BE2C (cell line): ENCODE results near the gene TMEM140.

Experiments used
- DNase-seq: peaks from one replicate; pipeline ENCODE4 v3.0.0-alpha.2; 2020
- H3K27me3 ChIP-seq: fragments of 250-450 bp; sonication (Bioruptor Pico); 2 replicates; pipeline ENCODE4 v1.5.1; 2020; ENCODE audit warnings: mild to moderate bottlenecking
- H3K36me3 ChIP-seq: fragments of 250-450 bp; sonication (Bioruptor Pico); 2 replicates; pipeline ENCODE4 v1.5.1; 2020; ENCODE audit warnings: mild to moderate bottlenecking
- H3K4me1 ChIP-seq: fragments of 250-450 bp; sonication (Bioruptor Pico); 2 replicates; pipeline ENCODE4 v1.5.1; 2020
- H3K4me3 ChIP-seq: 2 replicates; pipeline ENCODE4 v1.5.1; 2011; ENCODE audit warnings: low read depth, low read length
- H3K9me3 ChIP-seq: fragments of 250-450 bp; sonication (Bioruptor Pico); 2 replicates; pipeline ENCODE4 v1.5.1; 2020
- TF ChIP-seq, protein P1 (sequence below): IDR thresholded peaks from 2 replicates; pipeline ENCODE4 v1.5.1; 2012; ENCODE audit warnings: mild to moderate bottlenecking, low read depth, low read length

Gene TMEM140

DNA sequence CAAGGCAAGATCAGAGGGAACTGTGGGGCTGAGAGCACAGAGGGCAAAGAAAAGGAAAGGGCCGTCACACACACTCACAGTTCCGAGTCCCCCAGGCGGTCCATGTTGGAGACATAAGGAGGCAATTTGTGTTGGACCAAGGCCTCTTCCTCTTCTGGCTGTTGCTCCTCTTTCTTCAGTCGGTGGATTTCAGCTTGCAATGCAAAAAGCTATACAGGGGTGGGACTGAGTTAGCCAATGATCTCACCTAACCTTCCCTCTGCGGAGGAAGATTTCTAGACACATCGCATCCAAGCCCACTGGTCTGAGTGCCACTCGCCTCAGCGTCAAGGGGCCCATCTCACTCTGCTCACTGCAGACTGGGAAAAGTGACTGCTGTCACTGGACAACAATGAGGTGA lies 58.0 kb downstream of the TMEM140 start:
- Histone ChIP-seq H3K36me3 (no peaks in the 10 kb centered on the region), H3K4me3 (no peak overlapping the region), H3K9me3 (no peaks in the 10 kb centered on the region), H3K4me1 (no peaks in the 10 kb centered on the region), H3K27me3 (no peaks in the 10 kb centered on the region)
- TF ChIP-seq, protein P1, sequence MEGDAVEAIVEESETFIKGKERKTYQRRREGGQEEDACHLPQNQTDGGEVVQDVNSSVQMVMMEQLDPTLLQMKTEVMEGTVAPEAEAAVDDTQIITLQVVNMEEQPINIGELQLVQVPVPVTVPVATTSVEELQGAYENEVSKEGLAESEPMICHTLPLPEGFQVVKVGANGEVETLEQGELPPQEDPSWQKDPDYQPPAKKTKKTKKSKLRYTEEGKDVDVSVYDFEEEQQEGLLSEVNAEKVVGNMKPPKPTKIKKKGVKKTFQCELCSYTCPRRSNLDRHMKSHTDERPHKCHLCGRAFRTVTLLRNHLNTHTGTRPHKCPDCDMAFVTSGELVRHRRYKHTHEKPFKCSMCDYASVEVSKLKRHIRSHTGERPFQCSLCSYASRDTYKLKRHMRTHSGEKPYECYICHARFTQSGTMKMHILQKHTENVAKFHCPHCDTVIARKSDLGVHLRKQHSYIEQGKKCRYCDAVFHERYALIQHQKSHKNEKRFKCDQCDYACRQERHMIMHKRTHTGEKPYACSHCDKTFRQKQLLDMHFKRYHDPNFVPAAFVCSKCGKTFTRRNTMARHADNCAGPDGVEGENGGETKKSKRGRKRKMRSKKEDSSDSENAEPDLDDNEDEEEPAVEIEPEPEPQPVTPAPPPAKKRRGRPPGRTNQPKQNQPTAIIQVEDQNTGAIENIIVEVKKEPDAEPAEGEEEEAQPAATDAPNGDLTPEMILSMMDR: no peak
- DNase-seq: no peak

DNA sequence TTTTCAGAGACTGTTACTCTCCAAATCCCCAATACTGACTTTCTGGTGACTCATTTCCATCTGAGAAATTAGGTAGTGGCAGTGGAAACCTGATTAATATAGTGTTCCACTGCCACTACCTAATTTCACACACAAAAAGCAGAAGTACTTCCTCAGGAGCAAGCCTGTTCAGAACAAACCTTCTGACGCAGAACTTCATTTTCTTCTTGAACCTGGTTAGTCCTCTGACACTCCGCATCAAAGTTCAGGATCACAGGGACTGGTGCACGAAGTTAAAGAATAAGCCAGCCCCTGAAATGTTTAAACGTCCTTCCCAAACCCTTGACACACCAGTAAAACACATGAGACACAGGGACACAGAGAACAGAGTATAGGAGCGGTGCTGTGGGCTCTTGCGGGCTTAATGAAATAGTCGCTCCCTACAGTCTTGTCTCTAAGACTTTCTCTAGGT lies 59.1 kb downstream of the TMEM140 start:
- Histone ChIP-seq H3K4me3 (no peak overlapping the region), H3K4me1 (0 out of 2 replicates have a peak, but pooled peaks cover 2% of the 10 kb centered on the region), H3K27me3 (no peaks in the 10 kb centered on the region), H3K36me3 (no peaks in the 10 kb centered on the region), H3K9me3 (no peaks in the 10 kb centered on the region)
- DNase-seq: no peak
- TF ChIP-seq, protein P1: no peak

DNA sequence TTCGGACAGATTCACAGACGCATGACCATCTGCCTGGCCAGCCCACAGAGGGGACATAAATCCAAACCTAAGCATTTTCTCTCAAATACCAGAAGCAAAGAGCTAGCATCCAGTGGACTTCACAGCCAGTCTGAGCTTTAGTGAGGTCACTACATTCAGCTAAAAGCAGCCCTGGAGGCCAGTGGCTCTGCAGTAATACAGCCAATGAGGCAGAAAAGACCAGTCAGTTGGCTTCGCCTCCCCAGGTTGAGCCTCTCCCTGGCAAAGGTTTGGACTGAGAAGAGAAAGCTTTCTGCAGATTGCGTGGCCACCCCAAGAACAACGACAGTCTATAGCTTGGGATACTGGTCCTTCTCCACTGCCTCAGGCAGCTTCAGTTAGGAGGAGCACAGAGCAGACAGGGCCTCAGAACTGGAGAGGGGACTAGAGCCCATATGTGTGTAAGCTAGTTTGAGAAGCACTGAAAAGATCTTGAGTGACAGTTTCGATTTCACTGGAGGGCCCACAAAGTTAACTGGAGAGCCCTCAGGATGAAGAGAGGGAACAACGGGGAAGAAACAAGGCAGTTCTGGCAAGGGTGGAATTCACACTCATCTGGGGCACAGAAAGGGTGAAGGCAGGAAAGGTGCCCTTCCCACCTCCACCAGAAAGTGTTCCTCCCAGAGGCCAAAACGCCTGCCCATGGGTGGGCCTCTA lies 59.7 kb downstream of the TMEM140 start:
- 0 out of 2 replicates have a peak, but pooled peaks cover 3% of the 10 kb centered on the region for H3K4me1 ChIP-seq
- no peak overlapping the region for H3K4me3 ChIP-seq

DNA sequence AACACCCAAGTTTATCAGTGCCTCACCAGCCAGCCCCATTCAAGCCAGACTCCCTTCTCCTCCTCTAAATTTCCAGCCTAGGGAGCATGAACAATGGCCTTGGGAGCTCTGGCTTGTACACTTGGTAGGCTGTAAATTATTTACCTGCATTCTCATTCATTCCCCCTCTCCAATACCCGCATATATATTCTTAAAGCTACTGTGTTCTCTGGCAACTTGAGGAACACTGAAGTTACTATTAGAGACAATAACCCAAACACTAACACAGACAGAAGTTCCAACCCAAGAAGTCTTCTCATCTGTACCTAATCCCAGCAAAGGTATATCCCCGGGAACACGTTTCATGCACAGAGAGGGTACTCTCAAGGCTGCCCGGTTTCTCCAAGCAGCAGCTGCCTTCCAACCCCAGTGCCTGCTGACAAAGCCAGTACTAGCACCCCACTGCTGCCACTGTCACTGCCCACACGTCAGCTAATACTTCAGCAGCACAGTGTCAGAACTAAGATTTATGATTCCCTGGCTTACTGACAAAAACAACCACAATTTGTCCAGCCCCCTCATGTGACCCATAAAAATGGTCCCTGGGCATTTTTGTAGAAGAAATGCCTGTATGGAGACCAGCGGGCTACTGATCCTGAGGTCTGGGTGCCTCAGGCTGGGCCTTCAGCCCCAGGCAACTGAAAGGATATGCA lies 60.4 kb downstream of the TMEM140 start:
- TF ChIP-seq, protein P1: no peak
- H3K4me3 ChIP-seq: no peak overlapping the region
- H3K4me1 ChIP-seq: 0 out of 2 replicates have a peak, but pooled peaks cover 3% of the 10 kb centered on the region
- DNase-seq: no peak
- no peaks in the 10 kb centered on the region for H3K27me3 ChIP-seq
- no peaks in the 10 kb centered on the region for H3K36me3 ChIP-seq
- H3K9me3 ChIP-seq: no peaks in the 10 kb centered on the region

More for the DNA sequence above, 59.7 kb downstream of the TMEM140 start:
- Histone ChIP-seq H3K9me3 (no peaks in the 10 kb centered on the region), H3K27me3 (no peaks in the 10 kb centered on the region), H3K36me3 (no peaks in the 10 kb centered on the region)
- no peak for DNase-seq
- TF ChIP-seq, protein P1: no peak

DNA sequence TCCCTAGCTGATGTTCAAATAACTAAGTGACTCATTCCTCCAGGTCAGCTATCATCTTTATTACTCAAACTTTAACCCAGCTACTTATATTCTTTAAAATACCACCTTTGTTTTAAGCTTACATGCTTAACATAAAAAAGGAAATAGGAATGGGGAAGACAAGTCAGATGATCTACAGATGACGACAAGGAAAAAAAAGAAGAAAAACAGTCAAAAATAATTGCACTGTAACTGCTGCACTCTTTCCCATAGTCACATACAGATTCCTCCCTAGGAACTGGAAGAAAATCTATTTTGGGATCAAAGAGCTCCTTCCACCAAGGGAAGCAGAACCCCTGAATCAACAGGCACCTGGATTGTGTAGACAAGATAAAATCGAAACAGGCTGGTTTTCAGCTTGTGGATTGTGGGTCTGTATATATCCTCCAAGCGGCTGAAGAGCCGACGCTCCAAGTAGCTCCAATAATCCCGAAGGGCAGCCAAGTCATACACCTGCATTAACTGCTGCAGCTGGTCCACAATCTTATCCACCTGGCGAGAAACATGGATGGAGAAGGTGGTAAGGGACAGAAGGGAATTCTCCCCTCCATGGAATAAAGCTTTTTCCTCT lies 61.5 kb downstream of the TMEM140 start:
- DNase-seq: no peak
- H3K9me3 ChIP-seq: no peaks in the 10 kb centered on the region
- 0 out of 2 replicates have a peak, but pooled peaks cover 3% of the 10 kb centered on the region for H3K4me1 ChIP-seq
- TF ChIP-seq, protein P1: no peak
- no peaks in the 10 kb centered on the region for H3K27me3 ChIP-seq
- H3K4me3 ChIP-seq: no peak overlapping the region
- no peaks in the 10 kb centered on the region for H3K36me3 ChIP-seq
